ENCODE data around the gene ZNF462. TPM values are rescaled to one million over a fixed set of nuclear protein-coding genes. Genes with fewer than 3 reads are reported as not detected.

Gene ZNF462
- total and polyA plus RNA-seq, 12 donors: 4.9 to 86.9 (median 38.5) TPM

- Histone ChIP-seq H3K36me3 (replicated peaks in 1 of 2) (no peaks in the 10 kb centered on the region), H3K27me3 (no peaks in the 10 kb centered on the region), H3K4me3 (no peak overlapping the region), H3K27ac (peak overlapping the region in 1 of 5 donors; percentile 64), H3K4me1 (replicated peaks in 1 of 2) (peaks cover 11 to 24% of the 10 kb centered on the region in 2 donors), H3K9me3 (replicated peaks in 1 of 3) (no peaks in the 10 kb centered on the region)
- TF ChIP-seq CTCF (IDR thresholded peaks at IDR 0.05): no peak
- TF ChIP-seq POLR2A (IDR thresholded peaks at IDR 0.05): no peak
- intact Hi-C loops (cut with DNase I): no loop called here
- DNase-seq: no peak
Measured at GRCh38 chr9:106958955-106959657, 96.1 kb downstream of the ZNF462 start.

GRCh38 chr9:106960258-106960657, 97.3 kb downstream of the ZNF462 start:
- no peaks in the 10 kb centered on the region for H3K27me3 ChIP-seq
- DNase-seq: no peak
- intact Hi-C loops (cut with DNase I): loop anchor here in 1 of 2 donors (5.0 kb wide), 1 partner anchor 52 kb away; no protein-coding TSS in a partner anchor
- no peak overlapping the region for H3K4me3 ChIP-seq
- no peak overlapping the region for H3K27ac ChIP-seq
- no peaks in the 10 kb centered on the region for H3K9me3 ChIP-seq (replicated peaks in 1 of 3)
- WGBS, 4 donors: 71 to 89% (median 73%) methylated on average over 5 of the region's 5 CpGs
- H3K36me3 ChIP-seq (replicated peaks in 1 of 2): no peaks in the 10 kb centered on the region
- H3K4me1 ChIP-seq (replicated peaks in 1 of 2): peaks cover 11 to 22% of the 10 kb centered on the region in 2 donors
- TF ChIP-seq CTCF (IDR thresholded peaks at IDR 0.05): no peak
- TF ChIP-seq POLR2A (IDR thresholded peaks at IDR 0.05): no peak

GRCh38 chr9:106961623-106962022, 98.7 kb downstream of the ZNF462 start:
- H3K4me1 ChIP-seq (replicated peaks in 1 of 2): peaks cover 10 to 11% of the 10 kb centered on the region in 2 donors
- DNase-seq: no peak
- WGBS, 4 donors: 66 to 74% (median 71%) methylated on average over 2 of the region's 2 CpGs
- no peaks in the 10 kb centered on the region for H3K27me3 ChIP-seq
- TF ChIP-seq POLR2A (IDR thresholded peaks at IDR 0.05) (no peak), CTCF (IDR thresholded peaks at IDR 0.05) (no peak)
- H3K9me3 ChIP-seq (replicated peaks in 1 of 3): no peaks in the 10 kb centered on the region
- no peaks in the 10 kb centered on the region for H3K36me3 ChIP-seq (replicated peaks in 1 of 2)
- peak overlapping the region in 4 of 5 donors; percentile 24 to 63 (median 52) for H3K27ac ChIP-seq
- no peak overlapping the region for H3K4me3 ChIP-seq
- intact Hi-C loops (cut with DNase I): loop anchor here in 1 of 2 donors (5.0 kb wide), 1 partner anchor 51 kb away; no protein-coding TSS in a partner anchor

GRCh38 chr9:106962122-106962521, 99.2 kb downstream of the ZNF462 start:
- H3K4me1 ChIP-seq (replicated peaks in 1 of 2): peaks cover 6 to 11% of the 10 kb centered on the region in 2 donors
- H3K27ac ChIP-seq: peak overlapping the region in 4 of 5 donors; percentile 24 to 63 (median 52)
- H3K9me3 ChIP-seq (replicated peaks in 1 of 3): no peaks in the 10 kb centered on the region
- no peak overlapping the region for H3K4me3 ChIP-seq
- no peaks in the 10 kb centered on the region for H3K27me3 ChIP-seq
- no peaks in the 10 kb centered on the region for H3K36me3 ChIP-seq (replicated peaks in 1 of 2)
- no peak for DNase-seq
- intact Hi-C loops (cut with DNase I): loop anchor here in 1 of 2 donors (5.0 kb wide), 1 partner anchor 50 kb away; no protein-coding TSS in a partner anchor
- 37 to 54% (median 44%) methylated on average over 2 of the region's 2 CpGs for WGBS, 4 donors
- TF ChIP-seq CTCF (IDR thresholded peaks at IDR 0.05) (peak in 1 of 6 experiments; percentile 10), POLR2A (IDR thresholded peaks at IDR 0.05) (no peak)
